HG03342 (cell line): Measurements from ENCODE around the gene DGKB.

ENCODE experiments used
- ATAC-seq: cut with Tn5 transposase; IDR thresholded peaks from one replicate; pipeline ENCODE4 v1.9.1; 2021; ENCODE audit warnings: mild to moderate bottlenecking, moderate library complexity; ENCODE audit not compliant: unreplicated experiment

Gene DGKB

GRCh38 chr7:14242175-14242574, 660.4 kb downstream of the DGKB start:
- no peak for ATAC-seq

DNA sequence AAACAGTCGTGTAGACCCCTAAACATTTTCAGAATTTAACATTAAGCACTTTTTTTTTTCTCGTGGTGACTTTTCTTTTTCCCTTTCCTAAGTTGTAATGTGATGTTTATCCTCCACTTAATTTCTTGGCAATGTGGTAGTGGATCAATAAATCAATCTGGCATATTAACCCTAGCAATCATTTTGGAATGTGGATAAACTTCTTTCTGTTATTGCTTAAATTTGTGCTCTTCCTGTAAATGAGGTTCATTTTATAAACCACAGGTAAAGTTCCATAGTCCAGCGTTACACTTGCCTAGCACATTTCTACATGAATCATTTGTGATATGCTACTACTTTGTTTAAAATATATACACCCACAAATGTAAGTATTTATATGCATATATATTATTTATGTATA, 665.7 kb downstream of the DGKB start:
- ATAC-seq, result no peak

DNA sequence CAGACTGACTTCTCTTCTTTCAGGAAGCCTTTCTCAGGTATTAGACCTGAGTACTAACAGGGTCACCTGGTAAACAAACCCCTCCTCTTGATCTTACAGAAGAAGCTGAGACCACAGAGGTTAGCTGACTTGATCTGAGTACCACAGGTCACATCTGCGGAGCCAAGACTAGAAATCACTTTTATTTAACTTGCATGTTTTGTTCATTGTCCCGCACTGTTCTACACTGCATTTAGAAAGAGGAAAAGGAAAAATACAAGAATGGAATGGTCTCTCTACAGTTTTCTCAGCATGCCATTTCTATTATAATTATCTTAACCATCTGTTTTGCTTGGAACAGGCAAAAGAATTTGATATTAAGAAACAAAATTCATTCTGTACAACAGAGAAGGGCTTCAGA, 667.5 kb downstream of the DGKB start:
- no peak for ATAC-seq

- ATAC-seq, result no peak
These were observed 668.6 kb downstream of the DGKB start for GRCh38 chr7:14233868-14234369.

- no peak for ATAC-seq
These were observed 669.3 kb downstream of the DGKB start for GRCh38 chr7:14233076-14233867.

GRCh38 chr7:14229047-14229446, 673.5 kb downstream of the DGKB start:
- ATAC-seq, result no peak

DNA sequence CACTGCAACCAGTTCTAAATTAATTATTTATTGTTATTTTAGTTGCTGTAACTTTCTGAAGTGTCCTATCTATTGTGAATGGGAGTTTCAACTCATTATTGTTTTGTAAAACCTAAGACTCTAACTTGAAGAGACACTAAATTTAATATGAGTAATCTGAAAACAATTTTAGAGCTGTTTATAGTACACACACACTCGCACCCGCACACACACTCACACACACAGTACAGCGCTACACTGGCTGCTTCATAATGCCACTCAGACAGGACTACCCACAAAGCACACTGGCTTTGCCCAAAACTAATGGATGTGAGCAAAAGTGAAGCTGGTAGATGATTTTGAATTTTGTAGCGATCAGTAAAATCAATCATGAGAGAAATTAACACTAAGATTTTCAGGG, 674.2 kb downstream of the DGKB start:
- no peak for ATAC-seq

DNA sequence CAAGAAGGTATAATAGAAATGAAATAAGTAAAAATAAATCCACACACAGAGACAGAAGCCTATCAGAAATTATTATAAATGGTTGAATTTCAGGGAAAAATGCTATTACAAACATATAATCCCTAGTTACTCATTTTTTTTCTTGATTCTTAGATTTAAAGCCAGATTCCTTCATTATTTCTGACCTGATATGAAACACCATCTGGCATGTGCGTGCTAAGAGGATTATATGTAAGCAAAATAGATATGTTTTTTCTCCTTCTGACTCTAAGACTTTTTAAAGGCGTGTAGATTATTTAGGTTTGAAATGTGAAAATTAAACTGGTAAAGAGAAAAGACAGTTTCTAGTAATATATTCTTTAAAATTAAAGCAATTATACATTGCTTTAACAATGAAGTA, 676.4 kb downstream of the DGKB start:
- no peak for ATAC-seq

DNA sequence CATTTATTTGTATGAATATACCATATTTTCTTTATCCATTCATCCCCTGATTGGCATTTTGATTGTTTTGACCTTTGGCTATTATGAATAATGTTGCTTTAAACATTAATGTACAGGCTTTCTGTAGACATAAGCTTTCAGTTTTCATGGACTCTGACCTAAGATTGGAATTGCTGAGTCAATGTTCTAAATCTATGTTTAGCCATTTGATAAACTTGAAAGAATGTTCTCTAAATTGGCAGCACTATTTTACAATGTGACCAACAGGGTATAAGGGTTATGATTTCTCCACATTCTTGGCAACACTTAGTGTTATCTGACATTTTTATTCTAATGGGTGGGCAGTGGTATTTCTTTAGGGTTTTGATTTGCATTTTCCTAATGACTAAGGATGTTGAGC, 683.4 kb downstream of the DGKB start:
- ATAC-seq, result no peak

DNA sequence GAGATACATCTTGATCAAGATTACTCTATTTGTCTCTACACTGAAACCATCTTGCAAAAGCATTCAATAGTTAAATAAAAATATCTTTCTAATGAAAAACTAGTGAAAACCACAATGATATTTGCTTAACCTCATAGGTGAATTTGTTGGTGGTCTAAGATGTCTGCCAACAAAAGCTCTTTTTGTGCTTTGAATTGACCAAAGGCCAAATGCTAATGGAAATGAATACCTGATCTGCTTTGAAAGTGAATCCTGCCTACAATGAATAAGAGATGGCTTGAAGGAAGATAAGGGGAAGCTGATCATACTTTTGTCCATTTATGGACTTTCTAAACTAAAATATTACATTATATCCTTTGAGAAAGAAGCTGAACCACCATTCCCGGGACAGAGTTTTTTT, 684.2 kb downstream of the DGKB start:
- no peak for ATAC-seq

GRCh38 chr7:14209896-14210484, 692.6 kb downstream of the DGKB start:
- ATAC-seq, result no peak

DNA sequence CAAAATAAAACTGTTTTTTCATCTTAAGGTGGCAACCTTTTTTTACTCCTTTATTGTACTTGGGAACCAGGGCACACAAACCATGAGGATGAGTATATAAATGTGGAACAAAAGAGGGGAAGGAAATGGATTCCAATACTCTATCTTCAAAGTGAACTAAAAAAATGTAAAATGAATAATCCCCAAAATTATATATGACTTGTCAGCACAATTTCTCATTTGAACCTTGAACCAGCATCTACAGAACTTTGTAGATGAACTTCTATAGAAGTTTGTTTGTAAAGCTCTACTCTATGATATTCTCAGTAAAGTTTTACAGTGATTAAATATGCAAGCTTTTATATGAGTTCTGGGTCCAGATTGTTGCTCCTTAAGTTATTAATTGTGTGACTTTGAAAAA, 694.8 kb downstream of the DGKB start:
- ATAC-seq, result no peak

DNA sequence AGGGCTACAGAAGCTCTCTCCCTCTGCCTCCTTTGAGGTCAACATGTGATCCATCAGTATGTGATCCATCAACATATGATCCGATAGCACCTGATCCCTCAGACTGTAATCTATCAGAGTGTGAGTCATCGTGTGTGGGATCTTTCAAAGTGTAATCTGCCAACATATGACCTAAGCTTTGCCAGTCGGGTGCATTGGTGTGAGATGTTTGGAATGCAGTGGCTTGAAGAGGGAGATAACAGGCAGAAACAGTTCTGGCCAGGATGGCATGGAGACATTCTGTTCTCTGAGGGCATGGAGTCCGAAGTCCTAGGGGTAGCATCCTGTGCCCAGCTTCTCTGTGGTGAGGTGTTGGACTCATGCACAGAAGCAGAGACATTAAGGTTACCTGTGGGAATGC, 695.4 kb downstream of the DGKB start:
- no peak for ATAC-seq

DNA sequence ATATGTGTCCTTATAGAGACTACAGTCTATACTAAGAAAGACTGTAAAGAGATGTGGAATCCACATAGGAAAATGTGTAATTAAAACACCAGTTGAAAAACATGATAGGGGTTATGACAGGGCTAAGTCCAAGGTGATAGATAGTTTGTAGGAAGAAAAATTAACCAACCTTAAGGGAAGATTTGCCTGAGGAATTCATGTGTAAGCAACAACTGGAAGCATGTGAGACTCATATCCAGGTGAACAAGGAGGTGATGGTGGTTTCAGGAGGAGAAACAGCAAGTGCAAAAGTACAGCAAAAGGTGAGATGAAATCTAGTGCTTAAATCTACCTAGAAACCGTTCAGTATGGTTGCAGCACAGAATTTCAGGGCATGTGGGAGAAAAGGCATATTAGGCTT, 696.4 kb downstream of the DGKB start:
- no peak for ATAC-seq

GRCh38 chr7:14201353-14201752, 701.2 kb downstream of the DGKB start:
- no peak for ATAC-seq

DNA sequence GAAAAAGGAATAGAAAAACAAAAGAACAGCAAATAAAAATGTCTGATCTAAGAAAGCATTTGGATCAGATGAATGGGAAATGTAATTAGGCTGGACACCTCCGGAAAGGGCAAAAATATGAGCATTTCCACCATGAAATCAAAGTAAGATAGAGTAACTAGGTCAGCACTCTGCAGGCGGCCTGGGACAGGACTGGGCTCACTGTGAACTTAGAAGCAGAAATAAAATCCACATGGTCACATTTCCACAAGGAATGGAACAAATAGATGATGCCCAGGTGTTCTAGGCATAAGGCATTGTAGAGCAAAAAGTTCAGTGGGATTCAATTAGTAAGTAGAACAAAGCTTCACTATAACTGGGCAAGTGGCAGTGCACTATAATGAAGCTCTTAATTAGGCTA, 703.2 kb downstream of the DGKB start:
- ATAC-seq, result no peak

DNA sequence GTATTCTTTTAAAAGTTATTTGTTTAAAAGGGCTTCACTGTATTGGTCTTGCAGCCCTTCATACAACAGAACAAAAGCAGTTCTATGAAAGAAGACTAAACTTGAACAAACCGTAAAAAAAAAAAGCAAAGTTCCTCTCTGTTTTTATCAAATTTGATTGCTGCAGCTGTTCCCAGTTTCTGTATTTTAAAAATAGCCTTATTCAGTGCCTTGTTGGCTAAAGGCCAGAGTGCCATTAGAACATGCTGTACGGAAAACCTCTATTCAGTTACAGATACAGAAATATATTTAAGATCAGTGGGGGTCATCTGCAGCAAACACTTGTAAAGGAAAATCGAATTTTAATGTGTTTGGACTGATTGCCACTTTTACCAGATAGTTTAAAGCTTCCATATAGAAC, 705.3 kb downstream of the DGKB start:
- no peak for ATAC-seq

GRCh38 chr7:14196555-14196954, 706.0 kb downstream of the DGKB start:
- ATAC-seq, result no peak

DNA sequence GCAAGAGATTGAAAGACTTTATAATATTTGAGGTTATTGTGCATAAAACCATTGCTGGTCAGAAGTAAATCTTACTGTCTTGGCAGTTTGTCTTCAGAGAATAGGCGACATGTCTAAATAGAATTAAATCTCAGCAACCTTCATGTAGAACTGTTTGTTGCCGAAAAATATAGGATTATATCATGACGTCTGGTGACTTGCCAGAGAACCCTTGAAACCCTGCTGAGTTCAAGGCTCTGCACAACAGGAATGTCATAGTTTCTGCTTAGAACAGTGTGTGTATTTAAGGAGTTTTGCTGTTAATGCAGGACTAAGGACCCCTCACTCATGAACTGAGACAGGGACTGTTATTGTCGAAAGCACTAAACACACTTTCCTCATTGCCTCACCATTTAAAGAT, 706.7 kb downstream of the DGKB start:
- no peak for ATAC-seq

GRCh38 chr7:14195079-14195478, 707.5 kb downstream of the DGKB start:
- ATAC-seq, result no peak

GRCh38 chr7:14191686-14192098, 710.9 kb downstream of the DGKB start:
- ATAC-seq, result no peak

DNA sequence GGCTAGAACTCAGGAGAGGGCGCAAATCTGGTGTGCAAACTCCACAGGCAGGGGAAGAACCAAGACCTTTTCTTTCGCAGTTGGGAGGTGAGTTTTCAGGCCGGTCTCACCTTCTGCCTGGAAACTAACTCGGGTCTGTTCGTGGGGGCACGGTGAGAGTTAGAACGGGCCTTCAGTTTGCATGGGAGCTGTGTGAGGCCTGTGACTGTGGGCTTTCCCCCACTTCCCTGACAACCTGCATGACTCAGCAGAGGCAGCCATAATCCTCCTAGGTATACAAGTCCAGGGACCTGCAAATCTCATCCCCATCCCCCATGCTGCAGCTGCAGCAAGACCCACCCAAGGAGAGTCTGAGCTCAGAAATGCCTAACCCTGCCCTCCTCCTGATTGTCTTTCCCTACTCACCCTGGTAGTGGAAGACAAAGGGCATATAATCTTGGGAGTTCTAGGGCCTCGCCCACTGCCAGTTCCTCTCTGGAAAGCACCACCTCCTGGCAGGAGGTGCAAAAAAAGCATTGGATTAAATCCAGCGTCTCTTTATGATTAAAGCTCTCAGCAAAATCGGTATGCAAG, 718.2 kb downstream of the DGKB start:
- no peak for ATAC-seq
